ENCODE data around the gene ASF1B.

Gene ASF1B

GRCh38 chr19:14135355-14135754 lies 1.0 kb downstream of the ASF1B start:
- no peak for DNase-seq

DNA sequence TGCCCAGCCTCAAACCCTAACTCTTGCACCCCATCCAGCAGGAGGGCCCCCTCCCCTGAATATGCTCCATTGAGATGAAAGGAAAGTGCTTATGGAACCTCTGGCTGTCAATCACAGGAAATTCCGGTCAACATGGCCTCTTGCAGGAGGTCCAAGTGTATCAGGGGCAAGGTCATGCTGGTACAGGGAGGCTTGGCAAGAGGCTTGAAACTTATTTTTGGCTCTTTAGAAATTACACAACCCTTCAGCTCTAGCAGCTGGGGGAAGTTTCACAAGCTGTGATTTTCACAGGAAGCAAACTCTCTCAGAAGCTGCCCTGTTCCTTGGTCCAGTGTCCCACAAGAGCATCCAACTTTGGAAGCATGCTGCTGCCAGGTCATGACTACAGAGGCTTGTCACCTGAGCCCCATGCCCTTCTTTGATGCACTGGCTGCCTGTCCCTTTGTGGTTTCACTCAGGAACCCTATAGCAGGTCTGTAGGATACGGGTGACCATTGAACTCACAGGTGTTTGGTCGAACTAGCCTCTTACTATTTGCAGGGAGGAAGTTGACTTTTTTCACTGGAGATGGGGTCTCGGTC lies 8.4 kb downstream of the ASF1B start:
- peak in 1 of 2 donors; percentile 47 for DNase-seq

DNA sequence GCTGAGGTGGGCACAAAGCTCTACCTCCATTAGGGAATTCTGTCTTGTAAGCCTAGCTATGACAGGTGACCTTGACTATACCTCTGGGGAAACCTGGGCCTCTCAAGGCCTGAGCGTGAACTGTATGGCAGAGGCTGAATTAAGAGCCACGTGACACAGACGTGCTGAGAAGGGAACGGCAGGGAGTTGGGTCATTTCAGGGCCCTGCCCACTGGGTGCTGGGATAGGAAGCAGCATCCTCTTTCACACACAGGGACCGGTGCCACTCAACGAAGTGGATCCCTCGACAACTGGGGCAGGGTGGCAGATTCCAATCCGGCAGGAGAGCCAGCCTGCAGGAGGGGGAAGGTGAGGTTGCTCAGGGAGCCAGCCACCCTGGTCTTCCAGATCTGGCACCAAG lies 9.2 kb downstream of the ASF1B start:
- DNase-seq: peak in 1 of 2 donors; percentile 57

DNA sequence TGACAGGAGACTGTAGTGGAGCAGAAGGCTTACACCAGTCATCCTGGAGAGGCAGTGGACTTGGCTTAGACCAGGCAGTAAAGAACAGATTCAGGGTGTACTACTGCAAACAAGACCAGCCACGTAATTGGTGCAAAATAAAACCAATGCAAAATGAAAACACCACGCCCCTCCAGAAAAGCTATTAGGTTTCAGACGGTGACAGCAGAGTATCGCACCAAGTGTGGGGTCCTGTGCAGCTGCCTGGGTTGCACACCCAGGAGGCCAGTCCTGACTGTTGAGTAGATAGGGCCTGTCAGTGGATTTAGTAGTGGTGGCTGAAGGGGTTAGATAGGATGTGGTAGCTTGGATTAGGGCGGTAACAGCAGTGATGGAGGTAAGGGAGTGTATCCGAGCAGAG lies 13.5 kb downstream of the ASF1B start:
- DNase-seq: no peak

DNA sequence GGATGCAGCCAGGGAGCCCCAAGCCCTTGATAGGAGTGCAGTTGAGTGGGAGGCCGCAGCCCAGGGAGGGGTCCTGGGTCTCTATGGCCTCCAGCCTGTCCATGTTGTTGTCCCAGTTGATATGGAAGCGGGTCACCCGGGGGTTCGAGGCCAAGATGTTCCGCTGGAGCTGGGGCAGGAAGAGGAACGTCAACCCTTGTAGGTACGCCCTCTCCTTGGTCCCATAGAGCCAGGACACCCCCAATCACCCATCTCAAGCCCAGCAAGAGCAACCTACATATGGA lies 15.9 kb downstream of the ASF1B start:
- no peak for DNase-seq

DNA sequence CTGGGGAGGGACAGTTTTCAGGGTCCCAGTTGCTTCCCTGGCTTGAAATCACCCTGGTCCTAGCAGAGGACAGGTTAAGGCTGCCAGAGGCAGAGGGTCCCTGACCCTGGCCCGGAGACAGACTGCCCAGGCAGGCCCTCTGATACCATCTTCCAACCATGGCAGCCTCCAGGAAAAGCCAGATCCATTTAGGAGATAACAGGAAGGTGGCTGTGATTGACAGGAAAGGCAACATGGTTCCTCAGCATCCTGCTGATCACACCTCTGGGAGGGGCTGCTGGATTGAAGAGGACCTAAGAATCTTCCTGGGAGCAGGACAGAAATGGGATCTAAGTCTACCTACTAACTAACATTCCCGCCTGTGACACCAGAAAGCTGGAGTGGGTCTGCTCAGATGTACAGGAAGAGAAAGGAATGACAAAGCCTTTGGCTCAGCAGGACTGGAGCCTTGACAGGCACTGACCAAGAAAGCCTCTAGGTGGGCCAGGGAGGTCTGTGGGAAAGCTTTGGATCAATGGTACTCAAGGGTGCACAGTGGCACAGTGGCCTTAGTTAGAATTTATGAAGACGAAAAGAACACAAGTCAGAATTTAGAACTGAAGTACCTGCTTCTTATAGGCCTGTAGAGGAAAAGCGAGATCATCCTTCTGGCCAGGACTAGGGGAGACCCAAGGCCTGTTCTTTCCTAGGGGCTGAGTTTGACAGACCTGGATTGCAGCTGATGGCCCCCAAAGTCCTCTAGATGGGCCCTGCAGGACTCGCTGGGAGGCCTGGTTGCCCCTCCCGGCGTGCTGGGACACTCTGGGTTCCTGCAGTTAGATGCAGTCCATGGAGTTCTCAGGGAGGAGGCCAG lies 16.5 kb downstream of the ASF1B start:
- DNase-seq: no peak

DNA sequence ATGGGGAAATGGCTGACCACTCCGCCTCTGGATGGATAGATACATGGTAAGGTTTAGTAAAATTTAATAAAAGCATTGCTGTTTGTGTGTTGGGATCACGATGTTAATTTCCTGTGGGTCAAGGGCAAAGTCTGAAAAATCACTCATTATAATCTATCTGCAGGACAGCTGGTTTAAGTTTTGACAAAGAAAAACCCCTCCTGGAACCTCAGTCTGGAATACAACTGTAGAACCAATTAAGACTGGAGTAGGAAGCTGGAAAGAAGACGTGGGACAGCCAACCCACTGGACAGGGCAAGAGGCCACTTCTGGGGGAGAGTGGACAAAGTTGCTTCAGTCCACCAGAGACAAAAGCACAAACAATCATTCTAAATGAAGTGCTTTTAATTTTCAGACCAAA lies 17.2 kb downstream of the ASF1B start:
- no peak for DNase-seq

GRCh38 chr19:14118165-14119051 lies 18.0 kb downstream of the ASF1B start:
- DNase-seq: peak; percentile 63 to 85

GRCh38 chr19:14117668-14118164 lies 18.7 kb downstream of the ASF1B start, which contains the start of gene PRKACA:
Gene PRKACA, minus strand, starts transcription at chr19:14117762. Its CDS starts 215 bp downstream, at chr19:14117547.
- DNase-seq: peak; percentile 99

GRCh38 chr19:14116918-14117578 lies 19.3 kb downstream of the ASF1B start:
- peak; percentile 9 to 17 for DNase-seq

GRCh38 chr19:14116525-14116917 lies 19.9 kb downstream of the ASF1B start:
- DNase-seq: no peak

DNA sequence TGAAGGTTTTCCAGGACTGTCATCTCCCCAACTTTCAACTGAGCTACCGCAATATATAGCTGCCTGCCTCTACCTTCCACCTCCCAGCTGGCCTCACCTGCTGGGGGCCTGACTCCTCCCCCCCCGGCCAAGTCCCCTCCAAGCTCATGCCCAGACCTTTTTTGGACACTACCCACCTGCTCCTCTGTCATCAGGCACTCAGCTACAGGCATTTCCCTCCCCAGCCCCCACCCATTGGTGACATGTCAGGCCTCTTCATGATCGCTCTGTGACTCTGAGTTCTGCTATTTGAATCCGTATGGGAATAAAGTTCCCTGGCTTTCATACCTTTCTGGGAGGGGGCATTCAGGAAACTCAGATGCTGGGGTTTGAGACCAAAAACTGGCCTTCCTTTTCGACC lies 20.6 kb downstream of the ASF1B start:
- no peak for DNase-seq

- DNase-seq: peak; percentile 55 to 71
These were observed 21.5 kb downstream of the ASF1B start for GRCh38 chr19:14114854-14115253.

DNA sequence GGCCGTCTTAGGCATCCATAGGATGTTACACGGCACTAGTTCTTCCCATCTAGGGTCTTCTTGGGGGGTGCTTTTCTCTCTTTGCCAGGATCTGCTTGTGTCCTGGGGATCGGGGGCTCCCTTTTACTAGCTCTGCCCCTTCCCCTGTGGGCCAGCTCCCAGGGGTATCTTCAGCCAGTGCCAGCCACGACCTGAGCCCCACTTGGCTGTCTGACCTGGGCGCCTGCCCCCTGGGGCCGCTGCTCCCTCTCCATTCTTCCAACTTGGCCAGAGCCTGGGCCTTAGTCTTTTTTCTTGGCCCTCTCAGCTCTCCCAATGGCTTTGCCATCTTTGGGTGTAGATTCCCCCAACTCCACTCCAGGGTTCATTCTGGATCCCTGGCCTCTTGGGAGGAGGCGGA lies 21.9 kb downstream of the ASF1B start:
- no peak for DNase-seq

DNA sequence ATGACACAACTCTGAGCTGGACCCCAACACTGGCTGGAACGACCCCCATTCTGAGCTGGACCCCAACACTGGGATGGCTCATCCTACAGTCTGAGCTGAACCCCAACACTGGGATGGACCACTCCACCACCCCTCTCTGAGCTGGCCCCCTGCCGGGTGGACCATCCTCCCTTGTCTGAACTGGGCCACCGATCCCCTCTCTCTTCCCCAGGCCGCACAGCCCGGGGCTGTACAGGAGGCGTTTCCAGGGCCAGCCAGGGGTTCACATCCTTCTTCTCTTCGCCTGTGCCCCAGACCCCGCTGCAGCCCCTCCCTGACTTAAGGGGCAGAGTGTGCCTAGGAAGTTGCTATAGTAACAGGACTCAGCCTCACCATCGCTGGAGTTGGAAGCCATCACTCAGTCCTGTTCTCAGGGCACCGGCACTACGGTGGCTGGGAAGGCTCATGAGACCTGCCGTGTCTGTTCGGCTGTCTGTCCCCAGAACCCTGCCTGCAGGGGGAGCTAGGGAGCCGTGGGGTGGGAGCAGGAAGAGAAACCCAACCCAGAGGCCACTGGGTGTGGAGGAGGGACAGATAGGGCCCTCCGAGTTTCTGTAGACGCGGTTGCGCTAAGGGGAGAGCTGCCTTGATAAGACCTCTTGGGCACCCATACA lies 22.5 kb downstream of the ASF1B start:
- peak; percentile 48 to 50 for DNase-seq

- no peak for DNase-seq
These were observed 23.5 kb downstream of the ASF1B start for GRCh38 chr19:14112809-14113385.

- peak in 1 of 2 donors; percentile 11 for DNase-seq
These were observed 24.2 kb downstream of the ASF1B start for GRCh38 chr19:14112051-14112808.

DNA sequence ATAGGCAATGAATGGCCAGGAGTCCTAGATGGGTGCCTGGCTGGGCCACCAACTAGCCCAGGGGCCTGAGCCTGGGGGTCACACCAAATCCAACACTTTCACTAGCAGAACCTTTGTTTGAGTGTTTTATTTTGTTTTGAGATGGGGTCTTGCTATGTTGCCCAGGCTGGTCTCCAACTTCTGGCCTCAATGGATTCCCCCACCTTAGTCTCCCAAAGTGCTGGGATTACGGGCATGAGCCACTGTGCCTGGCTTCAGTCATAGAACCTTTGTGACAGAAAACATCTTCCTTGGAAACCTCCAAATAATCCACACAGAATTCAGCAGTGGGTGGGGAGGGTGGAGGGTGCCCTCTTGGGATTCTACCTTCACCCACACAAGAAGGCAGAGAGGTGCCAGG lies 24.9 kb downstream of the ASF1B start:
- no peak for DNase-seq

- no peak for DNase-seq
These were observed 25.7 kb downstream of the ASF1B start for GRCh38 chr19:14110650-14111049.

DNA sequence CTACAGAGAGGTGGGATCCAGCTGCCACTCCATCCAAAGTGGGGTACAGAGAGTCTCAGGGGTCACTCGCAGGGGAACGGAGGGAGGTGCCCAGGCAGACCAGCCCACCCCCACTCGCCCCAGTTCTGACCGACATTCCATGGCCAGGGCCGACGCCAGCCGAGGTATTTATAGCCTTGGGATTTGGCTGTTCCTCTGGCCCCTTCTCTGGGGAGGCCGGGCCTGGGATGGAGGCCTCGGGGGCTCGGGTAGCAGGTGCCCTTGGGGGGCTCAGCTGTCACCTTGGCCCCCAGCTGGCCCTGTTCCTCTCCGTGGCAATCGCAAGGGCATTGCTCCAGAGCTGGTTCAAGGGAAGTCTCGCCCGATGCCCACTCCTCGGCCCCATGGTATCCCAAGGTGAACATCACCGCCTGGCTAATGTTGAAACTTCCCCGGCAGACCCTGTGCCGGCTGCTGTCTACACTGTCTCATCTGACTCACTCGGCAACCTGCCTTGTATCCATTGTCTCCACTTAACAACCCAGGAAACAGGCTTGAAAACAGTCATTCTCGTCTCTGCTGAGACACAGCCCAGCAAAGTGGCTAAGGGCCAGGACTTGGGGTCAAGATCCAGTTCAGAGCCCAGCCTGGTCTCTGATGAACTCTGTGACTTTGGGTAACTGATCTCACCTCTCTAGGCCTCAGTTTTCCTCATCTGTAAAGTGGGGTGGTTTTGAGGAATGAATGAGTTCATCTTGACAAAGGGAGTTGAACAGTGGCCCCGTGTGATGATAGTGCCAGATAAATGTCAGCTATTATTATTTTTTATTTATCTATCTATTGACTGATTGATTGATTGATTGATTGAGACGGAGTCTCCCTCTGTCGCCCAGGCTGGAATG lies 28.6 kb downstream of the ASF1B start:
- no peak for DNase-seq
